Measurements from ENCODE around the gene FBLN5.

GRCh38 chr14:91931478-91932088 lies 15.9 kb downstream of the FBLN5 start:
- TF ChIP-seq ELF4 (IDR thresholded peaks at IDR 0.05) (no peak), PKNOX1 (IDR thresholded peaks at IDR 0.05) (no peak), FOXA1 (IDR thresholded peaks at IDR 0.05) (no peak), ARNT (IDR thresholded peaks at IDR 0.05) (no peak), FOXM1 (IDR thresholded peaks at IDR 0.05; ENCODE audit: borderline replicate concordance) (no peak), TARDBP (IDR thresholded peaks at IDR 0.05) (no peak), CTBP1 (IDR thresholded peaks at IDR 0.05; ENCODE audit: borderline replicate concordance) (no peak), ZNF384 (IDR thresholded peaks at IDR 0.05) (no peak), SUZ12 (IDR thresholded peaks at IDR 0.05) (no peak), BHLHE40 (IDR thresholded peaks at IDR 0.05; ENCODE audit: borderline replicate concordance) (no peak), NFRKB (IDR thresholded peaks at IDR 0.05) (no peak), SP1 (IDR thresholded peaks at IDR 0.05) (no peak), L3MBTL2 (conservative IDR thresholded peaks at IDR 0.05) (no peak)
